GM10248 (cell line): ENCODE data around the gene SV2C.

ENCODE experiments used
- CTCF ChIA-PET: fragments of 300-600 bp; sonication (Branson Sonifier 250); formaldehyde crosslinking; extraction: SDS; loops from one replicate; lab custom pipeline; 2021; ENCODE audit warnings: antibody characterized with exemption; lab: Yijun Ruan, JAX
- POLR2A ChIA-PET: fragments of 350-650 bp; sonication (Branson Sonifier 250); formaldehyde crosslinking; extraction: SDS; loops from one replicate; lab custom pipeline; 2020; ENCODE audit warnings: antibody characterized with exemption; lab: Yijun Ruan, JAX
- DNase-seq: peaks from one replicate; pipeline ENCODE4 v3.0.0; 2012; ENCODE audit errors: extremely low spot score
- CTCF ChIP-seq: IDR thresholded peaks from 2 replicates; pipeline ENCODE4 v1.5.1; 2012; ENCODE audit warnings: mild to moderate bottlenecking, low read depth; ENCODE audit errors: extremely low read depth, missing control alignments, control extremely low read depth

Gene SV2C

GRCh38 chr5:76199336-76200318, 116.4 kb downstream of the SV2C start:
- CTCF ChIA-PET, result interaction anchor here (1.1 to 1.9 kb wide), 7 partner anchors 8 to 110 kb away, joined by 3 to 7 read pairs (median 4); no protein-coding TSS in a partner anchor
- no peak for DNase-seq
- POLR2A ChIA-PET, result no interaction called here
- TF ChIP-seq CTCF, result no peak

GRCh38 chr5:76202182-76202581, 119.0 kb downstream of the SV2C start:
- ChIA-PET CTCF (no interaction called here), POLR2A (no interaction called here)
- no peak for TF ChIP-seq CTCF
- no peak for DNase-seq

GRCh38 chr5:76204191-76204590, 121.0 kb downstream of the SV2C start:
- ChIA-PET POLR2A (no interaction called here), CTCF (no interaction called here)
- DNase-seq, result no peak
- no peak for TF ChIP-seq CTCF

GRCh38 chr5:76204713-76205112, 121.5 kb downstream of the SV2C start:
- CTCF ChIA-PET, result interaction anchor here (1.6 kb wide), 1 partner anchor 12 kb away, joined by 4 read pairs; no protein-coding TSS in a partner anchor
- no peak for TF ChIP-seq CTCF
- no peak for DNase-seq
- POLR2A ChIA-PET, result no interaction called here

GRCh38 chr5:76207120-76207519, 123.9 kb downstream of the SV2C start:
- POLR2A ChIA-PET, result no interaction called here
- DNase-seq, result no peak
- no peak for TF ChIP-seq CTCF
- CTCF ChIA-PET, result interaction anchor here (0.9 to 1.8 kb wide), 4 partner anchors 8 to 67 kb away, joined by 3 to 4 read pairs (median 3); no protein-coding TSS in a partner anchor

- POLR2A ChIA-PET, result no interaction called here
- DNase-seq, result no peak
- no peak for TF ChIP-seq CTCF
- CTCF ChIA-PET, result interaction anchor here (0.9 to 1.9 kb wide), 5 partner anchors 8 to 63 kb away, joined by 4 to 8 read pairs (median 5); no protein-coding TSS in a partner anchor
Measured at GRCh38 chr5:76209297-76209696, 126.1 kb downstream of the SV2C start.
